A673 (cell line): ENCODE measurements around the gene EXT2. TPM values are rescaled to one million over a fixed set of nuclear protein-coding genes. Genes with fewer than 3 reads are reported as not detected.

Source experiments
- BruUV-seq: library from RNA; stranded (reverse); fragments of 400-500 nt; replicated peaks from 2 replicates; lab custom pipeline; 2021; lab: Mats Ljungman, UMichigan
- CTCF ChIA-PET: fragments of 300-600 bp; sonication (Branson Sonifier 250); formaldehyde crosslinking; loops from one replicate; lab custom pipeline; 2022; ENCODE audit warnings: antibody characterized with exemption; lab: Charles Lee
- POLR2A ChIA-PET: fragments of 300-600 bp; sonication (Branson Sonifier 250); formaldehyde crosslinking; loops from one replicate; lab custom pipeline; 2022; ENCODE audit warnings: antibody characterized with exemption; ENCODE audit not compliant: low non-redundant PET; lab: Charles Lee
- DNase-seq: peaks from one replicate; pipeline ENCODE4 v3.0.0-alpha.2; 2015; ENCODE audit warnings: low spot score
- H3K27ac ChIP-seq: fragments of 200-600 bp; sonication (generic); 2 replicates; pipeline ENCODE4 v1.5.1; 2016; ENCODE audit warnings: mixed run types, low read depth, mild to moderate bottlenecking, mixed read lengths, antibody characterized with exemption, low read length; ENCODE audit not compliant: poor library complexity, severe bottlenecking
- H3K27me3 ChIP-seq: fragments of 200-600 bp; sonication (generic); replicated peaks from 2 replicates; pipeline ENCODE4 v1.6.1; 2017; ENCODE audit warnings: mixed run types, low read depth, mild to moderate bottlenecking, mixed read lengths, antibody characterized with exemption, low read length; ENCODE audit not compliant: insufficient read depth, poor library complexity
- H3K36me3 ChIP-seq: fragments of 200-600 bp; sonication (generic); 2 replicates; pipeline ENCODE4 v1.6.1; 2016; ENCODE audit warnings: mixed run types, mild to moderate bottlenecking, mixed read lengths, antibody characterized with exemption, low read length; ENCODE audit not compliant: insufficient read depth, poor library complexity, severe bottlenecking
- H3K4me1 ChIP-seq: fragments of 200-600 bp; sonication (generic); 2 replicates; pipeline ENCODE4 v1.6.1; 2017; ENCODE audit warnings: mixed run types, mild to moderate bottlenecking, mixed read lengths, antibody characterized with exemption, low read length; ENCODE audit not compliant: insufficient read depth, poor library complexity, severe bottlenecking
- H3K4me3 ChIP-seq: fragments of 200-600 bp; sonication (generic); 2 replicates; pipeline ENCODE4 v1.5.1; 2016; ENCODE audit warnings: low read depth, mixed run types, mild to moderate bottlenecking, mixed read lengths, low read length; ENCODE audit not compliant: poor library complexity, severe bottlenecking
- H3K9me3 ChIP-seq: fragments of 200-600 bp; sonication (generic); 2 replicates; pipeline ENCODE4 v1.6.1; 2016; ENCODE audit warnings: mixed run types, low read depth, mild to moderate bottlenecking, mixed read lengths, antibody characterized with exemption, low read length; ENCODE audit not compliant: poor library complexity, severe bottlenecking
- CTCF ChIP-seq: fragments of 300-800, 200-600 bp; sonication (generic); conservative IDR thresholded peaks from 2 replicates; pipeline ENCODE4 v1.5.1; 2017; ENCODE audit warnings: low read depth, mild to moderate bottlenecking, antibody characterized with exemption, low read length, moderate library complexity, mixed read lengths
- EZH2 ChIP-seq: fragments of 200-600 bp; sonication (generic); IDR thresholded peaks from 2 replicates; pipeline ENCODE4 v1.6.1; 2017; ENCODE audit warnings: borderline replicate concordance, low read depth, mild to moderate bottlenecking, mixed read lengths, antibody characterized with exemption, low read length; ENCODE audit not compliant: poor library complexity, severe bottlenecking
- intact Hi-C: fragments of 100-400 bp; cut with micrococcal nuclease; formaldehyde crosslinking; loops from one replicate; pipeline ENCODE4 v1.10.0; 2022; ENCODE audit not compliant: unreplicated experiment
- total RNA-seq: library from RNA; stranded (reverse); gene quantifications from 2 replicates; pipeline ENCODE4 v1.2.3, GENCODE V29; 2021

Gene EXT2
- total RNA-seq, 1 experiment from 2014 or later = 123 TPM

- Histone ChIP-seq H3K36me3 (no peaks in the 10 kb centered on the region), H3K4me3 (no peak within 1 kb of the TSS), H3K27me3 (peaks cover 3% of the 10 kb centered on the region), H3K27ac (no peak within 1 kb of the TSS), H3K4me1 (no peaks in the 10 kb centered on the region), H3K9me3 (no peaks in the 10 kb centered on the region)
- ChIA-PET POLR2A (no interaction called here), CTCF (no interaction called here)
- TF ChIP-seq CTCF (no peak), EZH2 (no peak)
- intact Hi-C loops = no loop called here
- DNase-seq = no peak
- no TSS peak for BruUV-seq
Measured at GRCh38 chr11:44047931-44048431, 47.5 kb upstream of the EXT2 start, which contains the start of gene ACCSL. Gene ACCSL (plus strand): TSS chr11:44047981. CDS start chr11:44048037, 56 bp downstream.

GRCh38 chr11:44049832-44050231 lies 45.6 kb upstream of the EXT2 start:
- H3K27ac ChIP-seq = no peak overlapping the region
- H3K4me3 ChIP-seq = no peak overlapping the region
- intact Hi-C loops = no loop called here
- H3K36me3 ChIP-seq = no peaks in the 10 kb centered on the region
- no peaks in the 10 kb centered on the region for H3K9me3 ChIP-seq
- no peaks in the 10 kb centered on the region for H3K4me1 ChIP-seq
- no TSS peak for BruUV-seq
- ChIA-PET POLR2A (no interaction called here), CTCF (no interaction called here)
- DNase-seq = no peak
- H3K27me3 ChIP-seq = peaks cover 3% of the 10 kb centered on the region
- no peak for TF ChIP-seq CTCF
- TF ChIP-seq EZH2 = no peak

- CTCF ChIA-PET = no interaction called here
- POLR2A ChIA-PET = no interaction called here
- Histone ChIP-seq H3K36me3 (no peaks in the 10 kb centered on the region), H3K27ac (no peak overlapping the region), H3K4me1 (no peaks in the 10 kb centered on the region), H3K9me3 (no peaks in the 10 kb centered on the region), H3K4me3 (no peak overlapping the region), H3K27me3 (peaks cover 3% of the 10 kb centered on the region)
- TF ChIP-seq CTCF = no peak
- no peak for TF ChIP-seq EZH2
- intact Hi-C loops = no loop called here
- no peak for DNase-seq
- no TSS peak for BruUV-seq
Measured at GRCh38 chr11:44051171-44051570, 44.3 kb upstream of the EXT2 start.
